Measurements from ENCODE around the gene BTBD6. TPM values are rescaled to one million over a fixed set of nuclear protein-coding genes. Genes with fewer than 3 reads are reported as not detected.

The BTBD6 gene
- total RNA-seq (10 to 100 TPM; 42.0 to 42.8 TPM), polyA plus RNA-seq (10 to 100 TPM in 2 of 3 donors, 1 to 10 TPM in 1; 5.5 to 15.6 (median 14.9) TPM), total RNA-seq (34.5 to 78.9 (median 46.5) reads per million in 6 experiments)

DNA sequence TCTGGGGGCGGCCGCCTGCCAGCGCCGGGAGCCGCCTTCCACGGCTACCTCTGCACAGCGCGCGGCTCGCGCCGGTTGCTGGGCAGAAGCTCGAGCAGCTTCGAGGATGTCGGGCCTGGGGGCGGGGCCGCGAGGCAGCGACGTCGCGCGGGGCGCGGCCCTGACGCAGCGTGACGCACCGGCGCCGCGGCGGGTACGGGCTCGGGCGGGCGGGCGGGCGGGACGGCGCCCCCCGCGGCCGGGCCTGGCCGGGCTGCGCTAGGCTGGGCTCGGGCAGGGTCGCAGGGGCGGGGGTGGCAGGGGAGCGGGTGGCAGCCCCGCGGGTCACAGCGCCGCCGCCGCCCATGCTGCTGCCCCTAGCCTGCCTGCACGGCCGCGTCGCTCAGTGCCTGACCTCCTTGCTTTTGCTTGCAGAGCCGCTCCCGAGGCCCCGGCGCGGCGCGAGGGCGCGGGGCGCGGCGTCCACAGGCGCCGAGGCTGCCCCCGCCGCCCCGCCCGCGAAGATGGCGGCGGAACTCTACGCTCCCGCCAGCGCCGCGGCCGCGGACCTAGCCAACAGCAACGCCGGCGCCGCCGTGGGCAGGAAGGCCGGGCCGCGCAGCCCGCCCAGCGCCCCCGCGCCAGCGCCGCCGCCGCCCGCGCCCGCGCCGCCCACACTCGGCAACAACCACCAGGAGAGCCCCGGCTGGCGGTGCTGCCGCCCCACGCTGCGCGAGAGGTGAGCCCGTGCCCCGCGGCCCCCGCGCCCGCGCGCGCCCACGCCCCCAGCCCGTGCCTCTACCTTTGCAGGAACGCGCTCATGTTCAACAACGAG, at the start of gene BTBD6:
Gene BTBD6, plus strand, starts transcription at position 166 of the 814 bp plus-strand sequence. Its CDS starts 179 bp downstream, at position 345.
- ATAC-seq (peak; percentile 88 to 92), DNase-seq (peak; percentile 82 to 92 (median 89))
- no peaks in the 10 kb centered on the region for H3K9me3 Mint-ChIP-seq
- peak within 1 kb of the TSS; percentile 73 to 87 (median 78) for H3K4me3 Mint-ChIP-seq
- H3K36me3 Mint-ChIP-seq = peaks cover 0 to 30% (median 1%) of the 10 kb centered on the region in 3 donors
- H3K27ac Mint-ChIP-seq = peak within 1 kb of the TSS; percentile 43 to 92 (median 82)
- peaks cover 12 to 44% (median 38%) of the 10 kb centered on the region in 4 donors for H3K4me1 Mint-ChIP-seq
- H3K27me3 Mint-ChIP-seq = no peaks in the 10 kb centered on the region
- POLR2A ChIA-PET = interaction anchor here (0.8 to 2.1 kb wide), 7 partner anchors 53 to 183 kb away, joined by 3 to 22 read pairs (median 3); partner anchors contain the start of genes BRF1, GPR132 and PACS2

DNA sequence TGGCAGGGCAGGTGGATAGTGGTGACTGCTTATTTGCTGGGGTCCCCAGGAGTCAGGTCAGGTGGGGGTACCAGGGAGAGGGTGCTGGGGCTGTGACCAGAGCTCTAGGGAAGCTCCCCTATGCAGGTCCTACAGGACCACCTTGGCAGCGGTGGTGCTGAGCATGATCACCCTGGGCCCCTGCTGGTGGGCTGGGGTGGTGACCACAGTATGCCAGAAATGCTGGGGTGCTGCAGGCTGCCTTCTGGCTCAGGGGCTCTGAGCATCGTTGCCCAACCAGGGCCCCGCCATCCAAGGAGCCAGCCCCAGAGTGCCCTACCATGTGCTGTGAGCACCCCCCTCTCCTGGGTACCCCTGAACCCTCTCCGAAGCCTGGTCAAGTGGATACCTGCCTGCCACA, 49.7 kb upstream of the BTBD6 start:
- H3K27me3 Mint-ChIP-seq = peaks cover 2 to 44% (median 23%) of the 10 kb centered on the region in 5 donors
- H3K9me3 Mint-ChIP-seq = no peaks in the 10 kb centered on the region
- H3K4me1 Mint-ChIP-seq = peaks cover 19 to 57% (median 44%) of the 10 kb centered on the region in 4 donors
- H3K36me3 Mint-ChIP-seq = peaks cover 0 to 2% (median 0%) of the 10 kb centered on the region in 3 donors
- POLR2A ChIA-PET = no interaction called here
- DNase-seq (no peak), ATAC-seq (no peak)
- peak overlapping the region in 1 of 10 donors; percentile 45 for H3K4me3 Mint-ChIP-seq
- peak overlapping the region in 3 of 10 donors; percentile 1 to 78 (median 17) for H3K27ac Mint-ChIP-seq

DNA sequence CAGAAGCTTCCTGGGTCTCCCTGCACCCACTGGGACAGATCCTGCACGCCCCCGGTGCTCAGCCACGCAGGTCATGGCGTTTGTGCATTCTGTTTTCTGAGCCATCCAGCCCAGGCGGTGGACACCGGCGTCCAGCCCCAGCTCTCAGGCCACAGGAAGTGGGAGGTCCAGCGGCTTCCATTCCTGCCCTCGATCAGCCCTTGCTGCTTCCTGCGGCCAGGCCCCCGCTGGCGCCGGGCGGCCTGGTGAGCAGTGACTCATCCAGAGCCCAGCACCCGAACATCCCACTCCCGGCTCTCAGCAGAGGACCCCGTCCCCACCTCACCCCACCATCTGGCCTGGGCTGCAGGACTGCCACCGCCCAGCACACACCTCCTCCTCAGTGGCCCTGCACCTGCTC, 49.2 kb upstream of the BTBD6 start:
- POLR2A ChIA-PET = interaction anchor here (1.4 kb wide), 1 partner anchor 102 kb away, joined by 4 read pairs; the partner anchor contains the start of gene BRF1
- no peak for DNase-seq
- peaks cover 2 to 44% (median 23%) of the 10 kb centered on the region in 5 donors for H3K27me3 Mint-ChIP-seq
- H3K36me3 Mint-ChIP-seq = peaks cover 0 to 2% (median 0%) of the 10 kb centered on the region in 3 donors
- no peak for ATAC-seq
- H3K27ac Mint-ChIP-seq = peak overlapping the region in 2 of 10 donors; percentile 78
- H3K4me3 Mint-ChIP-seq = peak overlapping the region in 1 of 10 donors; percentile 28
- peaks cover 19 to 52% (median 39%) of the 10 kb centered on the region in 4 donors for H3K4me1 Mint-ChIP-seq
- H3K9me3 Mint-ChIP-seq = no peaks in the 10 kb centered on the region

DNA sequence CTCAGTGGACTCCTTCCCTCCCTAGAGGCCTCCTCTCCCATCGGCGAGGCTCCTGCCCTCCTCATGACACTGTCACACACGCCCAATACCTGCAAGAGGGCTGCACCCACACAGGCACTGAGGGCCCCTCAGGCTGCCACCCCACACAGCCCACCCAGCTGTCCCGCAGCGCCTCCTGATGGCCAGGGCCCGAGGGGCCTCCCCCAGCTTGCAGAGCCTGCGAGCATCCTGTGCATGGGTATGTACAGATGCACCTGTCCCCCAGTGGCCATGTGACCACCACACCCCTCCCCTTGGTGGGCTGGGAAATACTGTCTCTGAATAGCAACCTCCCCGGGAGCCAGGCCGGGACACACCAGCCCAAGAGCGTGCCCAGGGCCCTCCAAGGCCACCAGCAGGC, 48.3 kb upstream of the BTBD6 start:
- Mint-ChIP-seq H3K4me3 (peak overlapping the region in 1 of 10 donors; percentile 15), H3K9me3 (no peaks in the 10 kb centered on the region), H3K4me1 (peaks cover 12 to 44% (median 38%) of the 10 kb centered on the region in 4 donors), H3K27ac (peak overlapping the region in 2 of 10 donors; percentile 11 to 56), H3K36me3 (peaks cover 0 to 2% (median 0%) of the 10 kb centered on the region in 3 donors), H3K27me3 (peaks cover 0 to 40% (median 19%) of the 10 kb centered on the region in 5 donors)
- POLR2A ChIA-PET = interaction anchor here (1.4 kb wide), 1 partner anchor 101 kb away, joined by 4 read pairs; the partner anchor contains the start of gene BRF1
- DNase-seq (no peak), ATAC-seq (no peak)

DNA sequence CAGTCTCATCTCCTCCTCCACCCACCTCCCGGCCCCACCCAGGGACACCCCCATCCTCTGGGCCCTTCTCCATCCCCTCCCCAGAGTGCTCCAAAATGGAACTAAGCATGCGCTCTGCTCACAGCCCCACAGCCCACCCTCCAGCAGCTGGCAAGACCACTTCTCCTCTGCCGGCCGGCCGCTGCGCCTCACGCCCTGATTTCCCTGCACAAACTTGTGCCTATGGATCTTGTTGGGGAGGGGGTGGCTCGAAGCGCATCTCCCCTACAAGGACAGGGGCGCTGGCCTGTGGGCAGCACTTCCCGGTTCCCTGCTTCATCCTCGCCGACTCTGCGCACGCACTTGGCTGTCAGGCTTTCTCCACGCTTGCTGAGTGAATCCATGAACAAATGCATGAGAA, 47.7 kb upstream of the BTBD6 start:
- peaks cover 0 to 36% (median 17%) of the 10 kb centered on the region in 5 donors for H3K27me3 Mint-ChIP-seq
- POLR2A ChIA-PET = interaction anchor here (1.4 kb wide), 1 partner anchor 100 kb away, joined by 4 read pairs; the partner anchor contains the start of gene BRF1
- ATAC-seq = no peak
- DNase-seq = no peak
- H3K4me3 Mint-ChIP-seq = no peak overlapping the region
- peaks cover 0 to 2% (median 0%) of the 10 kb centered on the region in 3 donors for H3K36me3 Mint-ChIP-seq
- no peaks in the 10 kb centered on the region for H3K9me3 Mint-ChIP-seq
- H3K4me1 Mint-ChIP-seq = peaks cover 10 to 40% (median 34%) of the 10 kb centered on the region in 4 donors
- H3K27ac Mint-ChIP-seq = peak overlapping the region in 2 of 10 donors; percentile 11 to 24

DNA sequence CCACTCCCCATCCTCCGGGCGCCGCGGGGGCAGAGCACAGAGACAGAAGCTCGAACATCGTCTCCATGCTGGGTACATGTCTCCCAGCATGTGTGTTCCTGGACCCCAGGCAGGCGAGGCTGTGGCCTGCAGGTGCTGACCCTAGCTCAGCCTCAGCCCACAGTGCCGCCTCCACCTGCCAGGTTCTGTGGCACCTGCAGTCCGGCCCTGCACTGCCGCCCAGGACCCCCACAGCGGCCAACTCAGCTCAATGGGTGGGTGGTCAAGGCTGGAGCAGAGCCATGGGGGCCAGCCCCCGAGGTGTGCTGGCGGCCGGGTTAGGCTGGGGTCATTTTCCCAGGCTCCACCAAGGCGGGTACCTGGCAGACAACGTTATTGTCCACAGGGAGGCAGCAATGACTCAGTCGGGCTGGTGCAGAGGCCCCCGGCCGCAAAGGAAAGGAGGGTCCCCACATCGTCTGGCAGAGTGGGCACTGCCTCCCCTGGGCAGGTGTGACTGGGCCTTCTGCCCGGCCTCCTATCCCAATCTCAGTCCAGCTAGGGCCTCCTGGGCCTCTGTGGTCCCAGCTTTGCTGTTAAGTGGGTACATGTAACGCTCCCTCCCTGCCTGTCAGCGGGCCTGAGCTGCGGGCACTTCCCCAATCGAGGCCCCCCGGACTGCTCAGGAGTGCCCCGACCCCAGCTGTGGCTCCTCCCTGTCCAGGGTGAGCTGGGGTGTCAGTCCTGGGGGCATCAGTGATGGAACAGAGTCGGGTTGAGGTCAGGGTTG, 47.0 kb upstream of the BTBD6 start:
- Mint-ChIP-seq H3K36me3 (peaks cover 0 to 2% (median 0%) of the 10 kb centered on the region in 3 donors), H3K4me3 (peak overlapping the region in 7 of 10 donors; percentile 36 to 61 (median 50)), H3K27me3 (peaks cover 0 to 30% (median 14%) of the 10 kb centered on the region in 5 donors), H3K4me1 (peaks cover 10 to 33% (median 28%) of the 10 kb centered on the region in 4 donors), H3K9me3 (no peaks in the 10 kb centered on the region), H3K27ac (peak overlapping the region in 2 of 10 donors; percentile 32 to 48)
- no peak for DNase-seq
- no peak for ATAC-seq
- POLR2A ChIA-PET = interaction anchor here (1.2 to 2.2 kb wide), 2 partner anchors 100 to 111 kb away, joined by 5 to 6 read pairs; partner anchors contain the start of gene BRF1

DNA sequence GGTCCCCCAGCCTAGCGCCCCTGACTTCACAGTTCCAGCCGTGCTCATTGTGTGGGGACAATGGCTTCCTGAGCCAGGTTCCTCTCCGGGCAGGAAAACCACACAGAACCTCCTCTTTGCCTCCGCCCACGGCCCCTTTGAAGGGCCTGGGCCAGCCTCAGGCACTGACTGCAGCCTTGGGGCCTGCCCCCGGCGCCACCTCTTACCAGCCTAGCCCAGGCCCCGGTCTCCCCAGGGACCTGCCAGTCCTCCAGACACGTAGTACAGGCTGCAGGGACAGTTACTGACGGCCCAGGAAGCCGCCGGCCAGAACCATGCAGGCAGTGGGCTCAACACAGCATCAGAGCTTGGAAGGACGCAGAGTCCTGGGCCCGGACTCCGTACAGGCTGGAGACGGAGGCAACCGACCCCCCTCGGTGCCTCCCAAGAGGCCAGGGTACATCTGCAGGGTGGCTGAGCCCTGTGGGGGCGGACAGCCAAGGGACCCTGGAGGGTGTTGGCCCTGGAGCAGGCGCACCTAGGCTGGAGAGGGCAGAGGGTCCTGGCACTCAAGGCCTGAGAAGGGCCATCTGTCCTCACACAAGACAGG, 46.3 kb upstream of the BTBD6 start:
- Mint-ChIP-seq H3K4me1 (peaks cover 10 to 36% (median 27%) of the 10 kb centered on the region in 4 donors), H3K4me3 (peak overlapping the region in 8 of 10 donors; percentile 20 to 61 (median 49)), H3K27me3 (peaks cover 0 to 30% (median 14%) of the 10 kb centered on the region in 5 donors), H3K27ac (peak overlapping the region in 1 of 10 donors; percentile 32), H3K36me3 (peaks cover 0 to 2% (median 0%) of the 10 kb centered on the region in 3 donors), H3K9me3 (no peaks in the 10 kb centered on the region)
- ATAC-seq = peak; percentile 60 to 61
- peak in 3 of 10 donors; percentile 31 to 45 (median 36) for DNase-seq
- POLR2A ChIA-PET = interaction anchor here (1.2 to 2.2 kb wide), 2 partner anchors 99 to 112 kb away, joined by 5 to 6 read pairs; partner anchors contain the start of gene BRF1

DNA sequence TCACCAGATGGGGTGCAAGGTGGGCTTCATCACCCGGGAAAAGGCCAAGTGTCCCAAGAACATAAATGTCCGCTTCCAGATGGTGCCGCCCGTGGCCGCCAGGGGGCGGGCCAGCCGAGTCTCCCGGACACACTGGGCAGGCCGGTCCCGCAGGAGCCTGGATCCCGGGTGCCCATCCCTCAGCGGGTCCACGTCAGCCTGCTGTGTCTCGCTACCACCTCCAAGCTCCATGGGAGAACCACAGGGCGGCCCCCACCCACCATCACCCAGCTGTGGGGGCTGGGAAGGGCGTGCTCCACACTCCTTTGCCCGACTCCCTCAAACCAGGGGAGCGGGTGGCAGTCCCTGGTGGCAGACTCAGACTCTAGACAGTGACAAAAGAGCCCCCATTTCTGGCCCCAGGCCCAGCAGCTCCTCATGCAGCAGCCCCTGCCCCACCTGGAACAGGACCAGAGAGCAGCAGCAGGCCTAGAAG, 45.2 kb upstream of the BTBD6 start:
- Mint-ChIP-seq H3K27me3 (peaks cover 0 to 24% (median 13%) of the 10 kb centered on the region in 5 donors), H3K9me3 (no peaks in the 10 kb centered on the region), H3K4me1 (peaks cover 10 to 36% (median 26%) of the 10 kb centered on the region in 4 donors), H3K27ac (no peak overlapping the region), H3K4me3 (peak overlapping the region in 2 of 10 donors; percentile 19 to 36), H3K36me3 (peaks cover 0 to 2% (median 0%) of the 10 kb centered on the region in 3 donors)
- DNase-seq (peak in 9 of 10 donors; percentile 33 to 75 (median 56)), ATAC-seq (peak; percentile 32 to 54)
- POLR2A ChIA-PET = interaction anchor here (2.2 kb wide), 1 partner anchor 98 kb away, joined by 6 read pairs; the partner anchor contains the start of gene BRF1

DNA sequence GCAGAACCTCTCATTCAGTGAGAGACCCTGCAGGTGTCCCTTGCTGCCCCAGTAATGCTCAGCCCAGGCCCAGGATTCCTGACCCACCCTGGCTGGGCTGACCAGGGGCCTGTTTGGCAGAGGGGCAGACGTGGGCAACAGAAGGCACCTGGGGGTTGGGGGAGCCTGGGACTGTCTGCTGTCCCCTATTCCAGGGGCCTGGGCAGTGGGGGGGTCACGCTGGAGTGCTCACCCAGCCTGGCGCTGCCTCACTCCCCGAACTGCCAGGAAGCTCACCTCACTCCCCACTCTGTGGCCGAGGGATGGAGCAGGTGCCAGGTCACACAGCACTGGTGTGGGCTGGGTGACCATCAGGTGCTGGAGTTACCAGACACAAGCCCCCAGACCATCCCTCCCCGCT, 44.6 kb upstream of the BTBD6 start:
- H3K36me3 Mint-ChIP-seq = peaks cover 0 to 2% (median 0%) of the 10 kb centered on the region in 3 donors
- peaks cover 0 to 19% (median 9%) of the 10 kb centered on the region in 5 donors for H3K27me3 Mint-ChIP-seq
- DNase-seq (no peak), ATAC-seq (no peak)
- H3K4me1 Mint-ChIP-seq = peaks cover 11 to 35% (median 23%) of the 10 kb centered on the region in 4 donors
- H3K9me3 Mint-ChIP-seq = no peaks in the 10 kb centered on the region
- no peak overlapping the region for H3K4me3 Mint-ChIP-seq
- POLR2A ChIA-PET = no interaction called here
- H3K27ac Mint-ChIP-seq = no peak overlapping the region

DNA sequence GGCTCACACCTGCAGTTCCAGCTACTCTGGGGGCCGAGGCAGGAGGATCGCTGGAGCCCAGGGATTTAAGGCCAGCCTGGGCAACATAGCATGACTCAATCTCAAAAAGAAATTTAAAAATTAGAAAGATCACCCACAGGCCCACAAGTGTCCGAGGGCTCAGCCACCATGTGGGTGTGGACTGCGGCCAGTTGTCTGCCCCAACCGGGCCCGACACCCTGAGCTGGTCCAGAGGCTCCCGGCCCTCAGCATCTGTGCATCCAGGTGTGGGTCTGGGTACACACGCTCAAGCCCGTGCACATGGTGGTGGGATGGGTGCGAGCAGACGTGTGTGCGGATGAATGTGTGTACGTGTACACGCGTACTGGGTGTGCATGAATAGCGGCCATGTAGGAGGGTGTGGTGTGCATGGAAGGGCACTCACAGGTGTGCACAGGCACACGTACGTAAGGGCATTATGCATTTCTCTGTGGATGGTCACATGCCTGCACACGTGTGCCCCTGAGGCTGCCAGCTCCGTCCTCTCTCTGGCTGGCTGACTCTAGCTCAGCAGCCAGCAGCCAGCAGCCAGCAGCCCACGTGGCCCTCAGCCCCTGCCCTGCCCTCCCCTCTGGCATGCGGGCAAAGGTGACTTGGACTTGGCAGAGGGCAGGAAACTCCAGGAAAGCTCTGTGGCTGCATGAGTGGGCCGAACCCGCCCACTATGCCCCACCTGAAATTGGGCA, 44.0 kb upstream of the BTBD6 start:
- ATAC-seq (no peak), DNase-seq (no peak)
- H3K4me1 Mint-ChIP-seq = peaks cover 11 to 33% (median 20%) of the 10 kb centered on the region in 4 donors
- H3K27ac Mint-ChIP-seq = peak overlapping the region in 3 of 10 donors; percentile 49 to 51 (median 50)
- POLR2A ChIA-PET = interaction anchor here (1.2 kb wide), 1 partner anchor 9 kb away, joined by 4 read pairs; no protein-coding TSS in a partner anchor
- H3K27me3 Mint-ChIP-seq = peaks cover 0 to 15% (median 3%) of the 10 kb centered on the region in 5 donors
- H3K36me3 Mint-ChIP-seq = no peaks in the 10 kb centered on the region
- no peak overlapping the region for H3K4me3 Mint-ChIP-seq
- no peaks in the 10 kb centered on the region for H3K9me3 Mint-ChIP-seq
